ENCODE measurements around the gene SLC25A26.

Gene SLC25A26, protein sequence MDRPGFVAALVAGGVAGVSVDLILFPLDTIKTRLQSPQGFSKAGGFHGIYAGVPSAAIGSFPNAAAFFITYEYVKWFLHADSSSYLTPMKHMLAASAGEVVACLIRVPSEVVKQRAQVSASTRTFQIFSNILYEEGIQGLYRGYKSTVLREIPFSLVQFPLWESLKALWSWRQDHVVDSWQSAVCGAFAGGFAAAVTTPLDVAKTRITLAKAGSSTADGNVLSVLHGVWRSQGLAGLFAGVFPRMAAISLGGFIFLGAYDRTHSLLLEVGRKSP
- long read RNA-seq, donor 1, transcript SLC25A26-201 (9 exons, 1,023 nt): major isoform, 8 of 22 reads
- long read RNA-seq, donor 1, partial matches to known transcripts: 14 of 22 reads
- long read RNA-seq, donor 1, other reads (novel, unspliced or antisense): 0 of 22 reads
- long read RNA-seq, donor 2, transcript SLC25A26-201 (9 exons, 1,023 nt): major isoform, 5 of 5 reads
- long read RNA-seq, donor 2, partial matches to known transcripts: 0 of 5 reads
- long read RNA-seq, donor 2, other reads (novel, unspliced or antisense): 0 of 5 reads
- long read RNA-seq, donor 3, partial matches to known transcripts: 5 of 7 reads
- long read RNA-seq, donor 3, other reads (novel, unspliced or antisense): 0 of 7 reads
- long read RNA-seq, donor 4, transcript SLC25A26-201 (9 exons, 1,023 nt): major isoform, 5 of 36 reads
- long read RNA-seq, donor 4, partial matches to known transcripts: 31 of 36 reads
- long read RNA-seq, donor 4, other reads (novel, unspliced or antisense): 0 of 36 reads
- long read RNA-seq, donor 5, partial matches to known transcripts: 8 of 10 reads
- long read RNA-seq, donor 5, other reads (novel, unspliced or antisense): 0 of 10 reads
- long read RNA-seq, donor 6, transcript SLC25A26-201 (9 exons, 1,023 nt): major isoform, 5 of 13 reads
- long read RNA-seq, donor 6, partial matches to known transcripts: 8 of 13 reads
- long read RNA-seq, donor 6, other reads (novel, unspliced or antisense): 0 of 13 reads
- long read RNA-seq, donor 7, transcript SLC25A26-201 (9 exons, 1,023 nt): major isoform, 6 of 13 reads
- long read RNA-seq, donor 7, partial matches to known transcripts: 7 of 13 reads
- long read RNA-seq, donor 7, other reads (novel, unspliced or antisense): 0 of 13 reads
- long read RNA-seq, donor 8, partial matches to known transcripts: 12 of 13 reads
- long read RNA-seq, donor 8, other reads (novel, unspliced or antisense): 0 of 13 reads

GRCh38 chr3:66220602-66221377 lies at the start of gene SLC25A26:
Gene SLC25A26, plus strand, starts transcription at chr3:66221001. Its CDS starts 94 bp downstream, at chr3:66221095.
- peak; percentile 89 for DNase-seq

DNA sequence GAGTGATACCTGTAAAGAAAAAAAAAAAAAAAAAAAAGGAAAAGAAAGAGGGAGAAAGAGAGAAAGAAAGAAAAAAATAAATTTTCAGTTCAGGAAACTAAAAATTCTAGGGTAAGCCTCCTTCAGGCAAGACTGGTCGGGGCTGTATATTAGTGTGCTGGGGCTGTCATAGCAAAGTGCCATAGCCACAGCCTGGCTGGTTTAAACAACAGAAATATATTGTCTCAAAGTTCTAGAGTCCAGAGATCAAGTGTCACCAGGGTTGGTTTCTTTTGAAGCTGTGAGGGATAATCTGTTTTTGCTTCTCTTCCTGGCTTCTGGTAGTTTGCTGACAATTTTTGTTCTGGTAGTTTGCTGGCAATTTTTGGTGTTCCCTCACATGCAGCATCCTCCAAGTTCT lies 48.4 kb upstream of the SLC25A26 start:
- no peak for DNase-seq

GRCh38 chr3:66177026-66177425 lies 43.8 kb upstream of the SLC25A26 start:
- no peak for DNase-seq

- DNase-seq: no peak
These were observed 42.6 kb upstream of the SLC25A26 start for GRCh38 chr3:66178206-66178605.

- DNase-seq: no peak
These were observed 41.0 kb upstream of the SLC25A26 start for GRCh38 chr3:66179793-66180192.

DNA sequence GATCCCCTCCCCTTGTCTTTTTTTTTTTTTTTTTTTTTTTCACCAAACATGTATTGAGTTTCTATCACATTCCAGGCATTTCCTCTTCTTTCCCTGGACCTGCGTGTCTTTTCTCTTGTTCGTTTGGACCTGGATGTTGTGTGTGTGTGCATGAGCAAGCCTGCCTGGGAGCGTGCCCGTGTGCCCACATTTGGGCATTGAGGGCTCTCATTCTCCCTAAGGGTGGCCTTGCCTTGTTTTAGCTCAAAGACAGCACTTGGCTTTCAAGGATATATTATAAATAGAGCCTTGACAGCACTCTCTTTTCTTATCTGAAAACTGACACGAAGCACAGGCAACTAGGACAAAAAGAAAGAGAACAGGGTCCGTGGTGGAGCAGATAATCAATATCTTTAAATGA lies 39.0 kb upstream of the SLC25A26 start:
- DNase-seq: no peak

DNA sequence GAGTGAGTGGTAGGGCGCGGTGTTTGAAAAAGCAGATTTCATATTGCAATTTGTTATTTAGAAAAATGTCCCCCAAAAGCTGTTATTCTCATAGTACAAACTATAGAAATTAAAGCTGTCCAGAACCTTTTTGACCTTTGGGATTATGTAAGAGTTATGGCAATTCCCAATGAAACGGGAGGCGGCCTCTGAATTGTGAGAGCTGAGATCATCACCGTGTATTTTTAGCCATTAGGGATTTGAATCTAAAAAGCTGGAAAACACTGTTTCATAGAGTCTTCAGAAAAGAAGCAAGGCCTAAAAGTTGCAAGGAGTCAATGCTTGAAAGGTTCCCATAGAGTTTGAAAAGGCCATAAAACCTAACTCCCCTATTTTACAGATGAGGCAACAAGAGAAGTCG lies 38.6 kb upstream of the SLC25A26 start:
- no peak for DNase-seq

GRCh38 chr3:66186545-66186944 lies 34.3 kb upstream of the SLC25A26 start:
- no peak for DNase-seq

- peak; percentile 47 for DNase-seq
These were observed 25.4 kb upstream of the SLC25A26 start for GRCh38 chr3:66195347-66195783.

DNA sequence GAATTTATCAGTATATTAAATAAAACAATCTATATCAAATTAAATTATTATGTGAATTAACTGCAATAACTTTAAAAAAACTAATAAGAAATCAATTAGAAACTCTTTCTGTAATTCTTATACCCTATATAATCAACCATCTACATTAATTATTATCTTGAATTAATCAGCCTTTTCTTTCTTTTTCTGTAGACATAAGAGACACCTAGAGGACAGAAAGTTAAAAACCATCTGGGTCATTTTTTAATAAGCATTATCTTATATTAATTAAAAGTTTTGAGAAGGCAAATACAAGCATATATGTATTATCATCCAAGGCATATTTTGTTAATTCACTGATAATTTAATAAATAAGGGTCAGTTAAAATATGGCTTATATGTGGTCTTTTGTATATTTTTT lies 24.2 kb upstream of the SLC25A26 start:
- DNase-seq: no peak

DNA sequence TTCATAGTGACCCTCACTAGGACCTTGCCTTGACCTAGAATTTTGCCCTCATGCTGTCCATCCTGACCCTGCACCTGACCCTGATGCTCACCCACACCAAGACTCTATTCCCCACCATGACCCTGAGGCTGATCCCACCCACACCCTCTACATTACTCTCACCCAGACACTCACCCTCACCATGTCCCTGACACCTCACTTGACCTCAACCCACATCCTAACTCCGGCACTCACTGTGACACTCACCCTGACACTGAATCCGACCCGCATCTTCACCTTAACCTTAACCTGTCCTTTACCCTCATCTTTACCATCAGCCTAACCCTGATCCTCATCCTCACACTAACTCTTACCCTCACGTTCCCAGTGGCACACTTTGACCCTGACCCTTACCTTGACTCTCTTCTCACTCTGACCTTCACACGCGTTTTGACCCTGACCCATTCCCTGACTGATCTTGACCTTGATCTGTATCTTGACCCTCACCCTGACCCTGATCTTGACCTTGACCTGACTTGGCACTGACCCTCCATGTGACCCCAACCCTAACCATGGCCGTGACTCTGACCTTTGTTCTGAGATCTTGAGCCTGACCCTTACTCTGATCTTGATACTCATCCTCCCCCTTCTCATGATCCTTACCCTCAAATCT lies 22.2 kb upstream of the SLC25A26 start:
- DNase-seq: no peak

DNA sequence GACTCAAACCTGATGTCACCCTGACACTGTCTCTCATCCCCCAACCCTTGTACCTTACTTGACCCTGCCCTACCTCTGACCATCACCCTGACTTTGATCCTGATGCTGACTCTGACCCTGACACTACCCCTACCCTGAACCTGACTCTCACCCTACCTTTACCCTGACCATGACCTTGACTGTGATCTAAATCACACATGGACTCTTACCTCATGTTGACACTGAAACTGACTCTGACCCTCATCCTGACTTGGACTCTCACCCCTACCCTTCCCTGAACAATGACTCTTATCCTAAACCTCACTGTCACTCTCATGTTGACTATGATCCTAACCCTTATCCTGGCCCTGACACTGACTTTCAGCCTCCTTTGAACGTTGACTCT lies 21.7 kb upstream of the SLC25A26 start:
- DNase-seq: no peak

DNA sequence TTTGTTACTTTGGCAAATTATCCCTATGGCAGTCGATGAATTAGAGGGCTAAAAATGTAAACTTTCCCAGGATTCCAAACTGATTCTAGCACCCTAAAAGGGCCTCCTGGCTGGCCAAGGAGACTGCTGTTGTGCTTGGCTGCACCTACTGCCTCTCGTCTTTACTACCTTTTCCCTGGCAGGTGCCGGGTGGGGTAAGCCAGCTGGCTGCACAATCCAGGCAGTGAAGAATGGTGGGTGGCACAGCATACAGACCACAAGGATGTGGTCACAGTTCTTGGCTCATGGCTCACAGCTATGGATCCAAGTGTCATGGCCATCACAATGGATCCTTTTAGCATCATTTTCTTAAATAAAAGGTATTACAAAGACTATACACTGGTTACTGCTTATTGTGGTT lies 20.7 kb upstream of the SLC25A26 start:
- no peak for DNase-seq

DNA sequence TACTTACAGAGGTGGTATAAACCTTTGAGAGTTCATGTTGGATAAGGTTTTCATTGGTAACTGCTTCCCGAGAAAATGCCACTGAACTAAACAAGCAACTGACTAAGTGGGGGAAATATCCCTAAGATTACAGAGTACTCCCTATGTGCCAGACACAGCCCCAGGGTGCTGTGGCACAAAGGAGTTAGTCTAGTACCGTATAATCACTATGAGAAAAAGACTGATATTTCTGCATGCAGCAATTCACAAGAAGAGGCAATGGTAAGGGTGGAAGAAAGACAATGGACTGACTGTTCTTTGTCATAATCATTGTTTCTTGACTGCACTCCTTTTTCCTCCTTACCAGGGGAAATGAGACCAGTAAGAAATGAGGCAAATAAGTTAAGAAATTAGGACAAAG lies 20.0 kb upstream of the SLC25A26 start:
- DNase-seq: no peak

DNA sequence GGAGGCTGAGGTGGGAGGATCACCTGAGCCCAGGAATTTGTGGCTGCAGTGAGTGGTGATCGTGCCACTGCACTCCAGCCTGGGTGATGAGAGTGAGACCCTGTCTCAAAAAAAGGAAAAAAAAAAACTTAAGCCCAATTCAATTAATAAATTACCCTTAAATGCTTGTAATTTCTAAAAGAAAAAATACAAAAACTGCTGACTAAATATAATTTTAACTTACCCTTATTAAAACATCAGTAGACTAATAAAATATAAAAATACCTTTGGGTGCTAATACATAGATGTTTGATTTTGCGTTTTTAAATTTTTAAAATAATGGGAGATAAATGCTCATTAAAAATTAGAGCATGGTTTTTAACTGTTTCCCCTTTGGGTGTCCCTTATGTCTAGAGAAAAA lies 17.5 kb upstream of the SLC25A26 start:
- DNase-seq: no peak

DNA sequence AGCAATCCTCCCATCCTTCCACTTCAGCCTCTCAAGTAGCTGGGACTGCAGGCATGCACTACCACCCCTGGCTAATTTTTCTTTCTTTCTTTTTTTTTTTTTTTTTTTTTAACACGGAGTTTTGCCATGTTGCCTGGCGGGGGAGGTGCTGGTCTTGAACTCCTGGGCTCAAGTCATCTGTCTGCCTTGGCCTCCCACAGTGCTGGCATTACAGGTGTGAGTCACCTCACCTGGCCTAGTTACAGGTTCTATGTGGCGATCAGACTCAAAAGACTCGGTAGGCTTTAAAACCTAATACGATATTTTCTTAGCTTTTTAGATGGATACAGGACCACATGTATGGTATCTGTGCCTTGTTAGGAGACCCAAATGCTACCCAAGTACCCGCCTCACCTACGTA lies 14.0 kb upstream of the SLC25A26 start:
- no peak for DNase-seq

GRCh38 chr3:66208189-66208588 lies 12.6 kb upstream of the SLC25A26 start:
- no peak for DNase-seq

GRCh38 chr3:66210687-66211295 lies 10.0 kb upstream of the SLC25A26 start:
- DNase-seq: no peak

- no peak for DNase-seq
These were observed 9.0 kb upstream of the SLC25A26 start for GRCh38 chr3:66211779-66212178.

DNA sequence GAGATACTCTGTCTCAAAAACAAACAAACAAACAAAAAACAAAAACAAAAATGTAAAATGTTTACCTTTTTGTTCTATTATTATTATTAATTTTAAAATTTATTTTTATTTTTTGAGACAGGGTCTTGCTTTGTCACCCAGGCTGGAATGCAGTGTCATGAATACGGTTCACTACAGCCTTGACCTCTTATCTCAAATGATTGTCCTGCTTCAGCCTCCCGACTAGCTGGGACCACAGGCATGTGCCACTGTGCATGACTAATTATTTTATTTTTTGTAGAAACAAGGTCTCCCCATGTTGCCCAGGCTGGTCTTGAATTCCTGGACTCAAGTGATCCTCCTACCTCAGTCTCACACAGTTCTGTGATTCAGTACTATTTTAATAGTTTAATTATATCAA lies 5.7 kb upstream of the SLC25A26 start:
- DNase-seq: no peak

- no peak for DNase-seq
These were observed 735 bp upstream of the SLC25A26 start for GRCh38 chr3:66220066-66220465.
